Measurements from ENCODE around the gene GLRA3. TPM values are rescaled to one million over a fixed set of nuclear protein-coding genes. Genes with fewer than 3 reads are reported as not detected.
"Not testable (repeated sequence)": the region's sequence is repeated elsewhere in the genome, so short reads cannot be mapped to it uniquely, and the experiment has no call there.

GLRA3 gene
- total RNA-seq, 1 donor from 2014 or later, result not detected

- intact Hi-C loops (cut with DNase I), result no loop called here
- ATAC-seq (no peak), DNase-seq (ENCODE audit: low spot score) (no peak)
Measured at GRCh38 chr4:174826660-174827059, 2.4 kb downstream of the GLRA3 start.

- no peak for ATAC-seq
- intact Hi-C loops (cut with DNase I), result no loop called here
- DNase-seq (ENCODE audit: low spot score), result no peak
Measured at GRCh38 chr4:174815282-174815681, 13.8 kb downstream of the GLRA3 start.

DNA sequence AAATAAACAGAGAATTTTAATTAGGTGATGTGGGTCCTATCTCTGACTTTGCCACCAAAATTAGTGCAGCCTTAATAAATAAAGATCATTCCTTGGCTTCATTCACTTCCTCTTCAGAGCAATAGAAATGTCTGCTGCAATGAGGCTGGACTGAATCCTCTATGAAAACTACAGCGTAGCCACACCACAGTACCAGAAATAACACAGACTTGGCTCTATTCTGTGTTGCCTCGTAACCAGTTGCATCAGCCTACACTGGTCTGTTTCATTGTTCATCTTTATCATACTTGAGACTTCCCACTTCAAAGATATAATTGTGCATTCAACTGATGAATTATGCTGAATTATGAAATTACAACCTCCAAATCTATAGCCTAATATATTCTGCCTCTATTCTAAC, 15.8 kb downstream of the GLRA3 start:
- DNase-seq (ENCODE audit: low spot score) (no peak), ATAC-seq (no peak)
- intact Hi-C loops (cut with DNase I), result no loop called here

DNA sequence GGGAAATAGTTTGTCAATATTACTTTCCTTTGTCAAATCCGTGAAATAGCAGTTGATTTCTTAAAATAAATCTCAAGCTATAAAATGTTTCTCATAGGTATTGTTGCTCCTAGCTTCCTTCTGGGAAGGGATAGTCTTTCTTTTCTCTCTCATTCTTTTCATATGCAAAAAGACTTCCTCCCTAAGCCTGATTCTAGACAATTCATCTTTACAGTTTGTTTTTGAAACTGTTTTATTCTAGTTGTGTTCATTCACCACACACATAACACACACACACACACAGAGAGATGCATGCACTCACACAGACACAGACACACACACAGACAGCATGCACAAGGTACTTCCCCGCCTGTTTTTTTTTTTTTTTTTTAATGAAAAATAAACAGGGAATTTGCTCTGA, 18.2 kb downstream of the GLRA3 start:
- ATAC-seq, result no peak
- DNase-seq (ENCODE audit: low spot score), result no peak
- intact Hi-C loops (cut with DNase I), result no loop called here

DNA sequence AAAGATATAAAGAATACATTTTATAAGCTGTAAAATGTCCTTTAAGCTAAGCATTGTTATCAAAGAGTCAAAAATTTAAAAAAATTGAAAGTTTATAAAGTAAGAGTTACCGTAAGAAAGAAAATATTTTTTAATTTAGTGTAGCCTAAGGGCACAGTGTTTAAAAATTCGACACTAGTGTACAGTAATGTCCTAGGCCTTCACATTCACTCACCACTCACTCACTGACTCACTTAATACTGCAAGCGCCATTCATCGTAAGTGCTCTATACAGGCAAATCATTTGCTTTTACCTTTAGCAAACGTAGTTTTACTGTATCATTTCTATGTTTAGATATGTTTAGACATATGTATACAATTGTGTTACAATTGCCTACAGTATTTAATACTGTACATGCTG, 20.2 kb downstream of the GLRA3 start:
- intact Hi-C loops (cut with DNase I), result no loop called here
- DNase-seq (ENCODE audit: low spot score) (no peak), ATAC-seq (no peak)

DNA sequence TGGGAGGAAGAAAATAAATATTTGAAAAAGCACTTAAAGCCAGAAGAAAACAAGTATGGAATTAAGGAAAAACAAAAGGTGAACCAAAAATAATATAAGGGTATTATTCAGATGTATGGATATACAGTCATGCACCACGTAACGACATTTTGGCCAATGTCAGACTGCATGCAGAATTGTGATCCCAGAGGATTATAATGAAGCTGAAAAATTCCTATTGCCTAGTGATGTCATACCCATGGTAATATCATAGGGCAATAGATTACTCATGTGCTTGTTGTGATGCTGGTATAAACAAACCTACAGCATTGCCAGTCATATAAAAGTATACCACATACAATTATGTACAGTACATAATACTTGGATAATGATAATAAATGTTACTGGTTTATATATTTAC, 20.9 kb downstream of the GLRA3 start:
- ATAC-seq, result no peak
- DNase-seq (ENCODE audit: low spot score), result no peak
- intact Hi-C loops (cut with DNase I), result no loop called here

- intact Hi-C loops (cut with DNase I), result no loop called here
- no peak for DNase-seq (ENCODE audit: low spot score)
- no peak for ATAC-seq
Measured at GRCh38 chr4:174805746-174806145, 23.3 kb downstream of the GLRA3 start.

- ATAC-seq, result no peak
- no peak for DNase-seq (ENCODE audit: low spot score)
- intact Hi-C loops (cut with DNase I), result no loop called here
Measured at GRCh38 chr4:174794543-174795094, 34.4 kb downstream of the GLRA3 start.

DNA sequence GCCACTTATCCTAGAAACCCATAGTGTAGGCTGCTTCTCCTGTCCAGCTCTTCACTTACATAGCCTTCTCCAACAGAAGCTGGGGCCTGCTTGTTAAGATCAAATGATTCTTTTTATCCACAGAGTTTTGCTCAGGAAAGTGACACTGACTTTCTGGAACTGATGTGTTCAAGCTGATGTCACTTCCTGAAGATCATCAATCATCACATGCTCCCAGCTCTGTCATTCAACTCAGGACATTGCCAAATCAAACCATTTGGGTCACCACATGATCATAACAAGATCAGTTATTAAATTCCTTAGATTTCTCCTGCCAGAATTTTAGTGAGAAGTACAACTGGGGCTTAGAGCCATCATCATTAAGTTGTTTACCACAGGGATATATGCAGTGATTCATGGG, 39.4 kb downstream of the GLRA3 start:
- DNase-seq (ENCODE audit: low spot score), result no peak
- intact Hi-C loops (cut with DNase I), result no loop called here
- ATAC-seq, result no peak

- ATAC-seq; DNase-seq (ENCODE audit: low spot score); intact Hi-C loops (cut with DNase I): not testable (repeated sequence)
Measured at GRCh38 chr4:174778274-174778986, 50.6 kb downstream of the GLRA3 start.

DNA sequence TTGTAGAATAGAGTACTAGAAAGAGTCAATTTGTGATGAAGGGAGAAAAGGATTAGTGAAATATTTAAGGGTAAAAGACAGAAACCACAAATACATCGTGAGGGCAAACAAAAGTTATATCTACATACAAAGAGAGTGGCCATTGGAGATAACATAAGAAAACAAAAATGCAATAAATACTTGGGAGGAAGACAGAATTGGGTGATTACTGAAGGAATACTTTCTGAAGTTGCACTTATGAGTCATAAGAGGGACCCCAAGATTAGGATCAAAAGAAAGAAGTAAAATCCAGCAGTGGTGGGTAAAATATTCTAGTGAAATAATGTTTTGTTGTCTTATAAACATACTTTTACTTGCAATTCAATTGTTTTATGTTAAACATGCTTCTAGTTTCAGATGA, 53.7 kb downstream of the GLRA3 start:
- intact Hi-C loops (cut with DNase I), result no loop called here
- DNase-seq (ENCODE audit: low spot score) (no peak), ATAC-seq (no peak)

GRCh38 chr4:174764105-174764729, 64.8 kb downstream of the GLRA3 start:
- ATAC-seq (no peak), DNase-seq (ENCODE audit: low spot score) (no peak)
- intact Hi-C loops (cut with DNase I), result no loop called here

- ATAC-seq (no peak), DNase-seq (ENCODE audit: low spot score) (no peak)
- intact Hi-C loops (cut with DNase I), result no loop called here
Measured at GRCh38 chr4:174763454-174764104, 65.5 kb downstream of the GLRA3 start.

DNA sequence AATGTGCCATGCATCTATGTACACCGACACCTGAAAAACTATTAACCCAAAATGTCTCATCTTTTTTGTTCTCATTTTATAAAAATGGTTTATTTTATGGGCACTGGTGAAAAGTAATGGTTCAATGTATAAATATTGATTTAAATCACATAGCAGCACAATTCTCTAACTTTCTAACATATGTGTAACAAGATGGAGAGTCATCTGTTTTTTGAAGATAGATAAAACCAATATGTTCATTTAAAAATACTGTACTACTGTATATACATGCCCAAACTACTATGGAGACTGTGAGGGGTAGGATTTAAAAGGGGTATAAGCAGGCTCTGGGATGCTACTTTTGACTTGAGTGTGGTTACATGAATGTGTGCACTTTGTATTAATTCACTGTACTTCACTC, 67.6 kb downstream of the GLRA3 start:
- no peak for ATAC-seq
- DNase-seq (ENCODE audit: low spot score), result no peak
- intact Hi-C loops (cut with DNase I), result no loop called here

DNA sequence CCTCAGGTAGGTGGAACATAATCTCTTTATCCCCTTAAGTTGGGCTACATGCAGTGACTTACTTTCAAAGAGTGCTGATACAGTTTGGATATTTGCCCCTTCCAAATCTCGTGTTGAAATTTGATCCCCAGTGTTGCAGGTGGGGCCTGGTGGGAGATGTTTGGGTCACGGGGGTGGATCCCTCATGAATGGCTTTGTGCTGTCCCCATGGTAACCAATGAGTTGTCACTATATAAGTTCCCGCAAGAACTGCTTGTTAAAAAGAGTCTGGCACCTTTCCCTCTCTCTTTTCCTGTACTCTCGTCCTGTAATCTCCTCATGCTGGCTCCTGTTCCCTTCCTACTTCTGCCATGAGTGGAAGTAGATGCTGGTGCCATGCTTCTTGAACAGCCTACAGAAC, 71.3 kb downstream of the GLRA3 start:
- intact Hi-C loops (cut with DNase I), result no loop called here
- ATAC-seq (no peak), DNase-seq (ENCODE audit: low spot score) (no peak)

- intact Hi-C loops (cut with DNase I), result no loop called here
- ATAC-seq, result no peak
- no peak for DNase-seq (ENCODE audit: low spot score)
Measured at GRCh38 chr4:174753021-174753420, 76.0 kb downstream of the GLRA3 start.

DNA sequence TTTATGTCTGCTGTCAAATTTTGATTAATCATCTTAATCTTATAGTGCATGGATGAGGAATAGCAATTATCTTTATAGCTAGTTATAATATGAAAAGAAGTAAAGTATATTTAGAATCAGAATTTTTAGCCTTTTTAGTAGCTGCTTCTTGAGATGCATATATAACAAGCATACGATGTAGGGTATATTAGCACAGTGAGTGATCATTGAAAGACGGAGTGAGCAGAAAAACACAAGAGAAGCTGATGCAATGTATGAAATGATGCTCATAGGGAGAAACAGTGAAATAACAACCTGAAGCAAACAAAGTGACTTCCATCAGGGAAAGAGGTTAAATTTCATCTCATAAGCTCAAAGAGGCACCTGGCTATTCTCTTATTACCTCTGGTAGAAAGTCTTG, 77.0 kb downstream of the GLRA3 start:
- intact Hi-C loops (cut with DNase I), result no loop called here

DNA sequence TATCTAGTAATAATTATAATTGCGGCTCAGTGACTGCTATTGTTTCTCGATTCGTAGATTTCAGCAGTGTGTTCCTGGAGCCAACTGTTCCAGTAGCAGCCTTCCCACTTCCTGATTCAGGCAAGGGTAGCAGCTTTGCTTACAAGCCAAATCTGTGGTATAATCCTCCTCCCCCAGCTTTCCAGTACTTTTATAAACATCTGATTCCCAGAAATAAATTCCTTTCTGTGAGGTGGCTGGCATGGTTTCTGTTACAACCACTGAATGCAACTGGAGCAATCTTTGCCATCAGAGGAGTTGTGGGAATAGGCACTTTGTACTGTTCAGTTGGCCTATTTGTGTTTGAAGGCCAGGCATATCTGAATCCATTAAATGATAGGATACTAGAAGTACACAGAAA, 80.0 kb downstream of the GLRA3 start:
- no peak for DNase-seq (ENCODE audit: low spot score)
- no peak for ATAC-seq
- intact Hi-C loops (cut with DNase I), result no loop called here

More for the DNA sequence above, 77.0 kb downstream of the GLRA3 start:
- DNase-seq (ENCODE audit: low spot score) (no peak), ATAC-seq (no peak)

- intact Hi-C loops (cut with DNase I), result no loop called here
- DNase-seq (ENCODE audit: low spot score) (no peak), ATAC-seq (no peak)
Measured at GRCh38 chr4:174746710-174747109, 82.3 kb downstream of the GLRA3 start.

DNA sequence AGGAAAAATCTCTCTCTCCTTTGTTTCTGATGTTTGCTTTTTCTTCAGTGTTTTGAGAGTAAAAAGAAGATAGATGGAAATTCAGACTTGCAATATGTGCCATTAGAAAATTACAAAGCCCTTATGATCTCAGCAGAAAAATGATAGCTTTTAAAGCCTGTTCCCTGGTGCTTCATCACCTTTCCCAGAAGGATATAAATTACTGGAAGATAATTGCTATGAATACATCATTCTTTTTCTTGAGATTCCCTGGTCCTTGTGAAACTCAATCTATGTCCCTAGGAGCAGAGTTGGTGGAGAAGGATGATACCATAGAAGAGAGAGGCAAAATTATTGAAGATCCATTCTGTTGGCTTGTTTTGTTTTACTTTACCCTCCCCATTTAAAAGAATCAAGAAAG, 86.5 kb downstream of the GLRA3 start:
- intact Hi-C loops (cut with DNase I), result no loop called here

More for the DNA sequence above, 86.5 kb downstream of the GLRA3 start:
- no peak for ATAC-seq
- DNase-seq (ENCODE audit: low spot score), result no peak

Data from sciatic nerve (tissue), 2 donors.